HG02798 (cell line): Measurements from ENCODE around the gene OGDHL.

Source experiments
- ATAC-seq: cut with Tn5 transposase; IDR thresholded peaks from one replicate; pipeline ENCODE4 v1.9.1; 2021; ENCODE audit warnings: mild to moderate bottlenecking; ENCODE audit not compliant: unreplicated experiment, poor library complexity

The OGDHL gene

DNA sequence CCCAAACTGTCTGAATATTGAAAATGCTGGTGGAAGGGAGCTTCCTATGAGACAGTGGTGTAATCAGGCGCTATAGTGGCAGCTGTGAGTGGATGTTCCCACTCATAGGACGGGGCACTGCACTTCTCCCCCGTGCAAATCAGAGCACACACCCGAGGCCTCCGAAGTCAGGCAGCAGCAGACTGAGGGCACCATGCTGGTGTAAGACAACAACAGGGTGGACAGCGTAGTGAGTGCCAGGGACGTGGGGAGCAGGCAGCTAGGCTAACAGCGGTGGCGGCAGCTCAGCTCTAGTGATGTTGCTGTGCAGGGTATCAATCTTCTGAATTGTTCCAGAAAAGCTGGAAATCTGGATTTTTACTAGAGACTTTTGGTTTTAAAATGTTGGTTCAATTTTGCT, 63.4 kb downstream of the OGDHL start:
- ATAC-seq = no peak

DNA sequence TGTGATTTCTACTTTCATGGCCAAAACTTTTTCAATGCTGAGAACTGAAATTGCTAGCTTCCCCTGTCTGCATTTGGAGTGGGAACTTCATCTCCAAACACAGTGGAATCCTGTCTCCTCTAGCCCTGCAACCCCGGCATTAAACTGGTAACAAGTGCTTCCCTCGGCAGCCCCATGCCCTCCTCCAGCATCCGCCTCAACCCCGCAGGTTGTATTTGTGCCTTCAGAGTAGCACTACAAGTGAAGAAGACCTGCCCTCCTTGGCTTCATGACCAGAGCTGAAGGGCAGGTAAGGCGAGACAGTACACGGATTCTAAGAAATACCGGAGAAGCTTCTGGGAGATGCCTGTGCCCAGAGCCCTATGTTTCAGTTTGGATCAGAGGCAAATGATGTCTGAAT, 65.8 kb downstream of the OGDHL start:
- no peak for ATAC-seq

DNA sequence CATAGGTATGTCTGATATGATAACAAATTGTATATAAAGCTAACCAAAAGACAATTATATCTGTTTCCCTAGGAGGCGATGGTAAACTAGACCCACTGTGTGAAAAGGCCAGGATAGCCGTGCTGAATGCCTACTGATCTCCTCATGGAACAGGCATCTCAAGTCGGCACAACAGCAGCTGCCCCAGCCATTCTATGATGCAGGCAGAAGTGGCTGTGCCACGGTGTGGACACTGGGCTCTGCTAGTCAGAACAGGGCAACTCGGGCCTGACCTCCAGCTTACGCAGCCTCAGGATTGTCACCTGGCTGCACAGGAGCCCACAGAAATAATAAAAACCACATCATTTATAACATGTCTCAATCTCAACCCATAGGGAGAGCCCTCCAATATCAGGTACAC, 67.7 kb downstream of the OGDHL start:
- no peak for ATAC-seq

DNA sequence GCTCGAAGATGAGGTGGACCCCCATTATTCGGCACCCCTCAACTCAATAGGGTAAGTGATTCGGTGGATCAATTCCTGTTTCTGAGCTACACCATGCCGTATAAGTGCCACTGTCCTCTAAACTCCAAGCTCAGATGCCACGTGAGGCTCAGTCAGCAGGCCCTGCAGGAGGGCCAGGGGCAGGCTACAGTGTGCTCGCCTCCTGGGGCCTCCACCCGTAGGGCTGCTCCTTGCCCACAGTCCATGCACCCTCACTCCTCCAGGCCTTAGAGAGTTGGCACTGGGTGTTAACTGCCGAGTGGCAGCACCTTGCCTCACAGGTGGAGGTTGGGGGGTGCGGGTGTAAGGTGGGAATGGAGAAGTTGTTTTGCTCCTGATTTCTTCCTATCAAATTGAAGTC, 70.5 kb downstream of the OGDHL start:
- ATAC-seq = no peak

DNA sequence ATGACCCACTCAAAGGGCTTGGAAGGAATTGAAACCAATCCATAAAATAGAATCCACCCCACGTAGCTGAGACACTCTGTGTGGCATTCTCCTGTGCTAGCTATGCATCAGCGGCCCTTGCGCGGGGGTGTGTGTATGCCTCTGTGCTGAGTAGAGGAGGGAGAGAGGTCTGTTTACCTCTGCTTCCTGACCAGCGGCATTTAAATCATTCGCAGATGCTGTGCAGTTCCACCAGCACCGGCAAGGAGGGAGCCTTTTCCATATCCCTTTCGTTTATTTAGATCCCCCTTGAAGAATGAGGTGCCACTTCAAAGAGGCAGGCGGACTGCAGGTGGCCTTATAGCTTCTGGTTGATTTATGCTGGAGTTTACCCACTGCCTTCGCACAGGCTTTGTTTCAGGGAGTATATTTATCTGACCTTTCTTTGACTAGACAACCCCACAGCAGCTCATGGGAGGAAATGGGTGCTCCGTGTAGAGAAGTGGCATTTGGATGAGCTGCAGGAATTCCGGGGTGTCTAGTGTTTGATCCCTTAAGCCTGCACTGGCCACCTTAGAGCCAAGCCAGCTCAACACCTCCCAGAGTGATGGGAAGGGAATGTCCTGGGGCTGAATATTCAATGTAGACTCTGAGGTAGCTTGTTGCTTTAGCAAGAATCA, 71.3 kb downstream of the OGDHL start:
- no peak for ATAC-seq

DNA sequence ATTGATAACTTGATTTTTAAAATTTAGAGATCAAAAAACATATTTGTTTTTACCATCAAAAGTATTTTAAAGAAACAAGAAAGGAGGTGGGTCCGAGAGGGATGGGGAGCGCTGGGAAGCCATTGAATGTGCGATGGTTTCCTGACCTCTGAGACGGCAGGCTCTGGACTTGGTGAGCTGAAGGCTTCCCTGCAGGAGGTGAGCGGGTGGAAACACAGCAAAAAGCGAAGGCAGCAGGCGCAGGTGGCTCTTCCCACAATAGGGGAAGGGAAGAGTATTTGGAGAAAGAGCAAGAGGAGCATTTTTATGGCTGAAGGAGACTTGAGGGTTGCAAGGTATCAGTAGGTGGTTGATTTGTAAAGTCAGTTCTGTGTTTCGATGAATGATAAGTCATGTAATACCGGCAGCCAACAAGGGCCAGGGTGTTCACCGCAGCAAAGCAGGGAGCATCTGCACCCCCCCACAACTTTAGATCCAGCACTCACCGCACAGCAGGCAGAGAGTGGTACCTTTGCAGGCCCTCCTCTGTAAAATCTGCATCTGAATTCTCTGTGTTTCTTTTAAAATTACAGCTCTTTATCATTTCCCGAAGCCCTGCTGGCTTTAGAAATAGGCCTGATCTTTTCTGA, 72.1 kb downstream of the OGDHL start:
- ATAC-seq = no peak

DNA sequence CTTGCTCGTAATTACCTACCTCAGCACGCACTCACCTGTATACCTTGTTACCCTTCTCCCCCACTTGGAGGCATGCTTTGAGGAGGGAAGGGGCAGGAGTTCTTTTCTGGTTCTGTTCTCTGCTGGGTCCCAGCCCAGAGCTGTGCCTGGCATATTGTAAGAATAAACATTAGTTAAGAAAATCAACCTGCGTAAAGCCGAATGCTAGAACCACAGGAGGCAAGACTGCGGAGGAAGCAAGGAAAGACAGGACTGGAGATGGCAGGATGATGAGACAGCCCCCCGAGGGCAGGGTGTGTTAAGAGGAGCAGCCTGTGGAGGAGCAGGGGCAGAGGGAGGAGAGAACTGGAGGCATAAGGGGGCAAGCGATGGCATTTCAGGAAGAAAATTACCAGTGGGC, 73.2 kb downstream of the OGDHL start:
- ATAC-seq = no peak

DNA sequence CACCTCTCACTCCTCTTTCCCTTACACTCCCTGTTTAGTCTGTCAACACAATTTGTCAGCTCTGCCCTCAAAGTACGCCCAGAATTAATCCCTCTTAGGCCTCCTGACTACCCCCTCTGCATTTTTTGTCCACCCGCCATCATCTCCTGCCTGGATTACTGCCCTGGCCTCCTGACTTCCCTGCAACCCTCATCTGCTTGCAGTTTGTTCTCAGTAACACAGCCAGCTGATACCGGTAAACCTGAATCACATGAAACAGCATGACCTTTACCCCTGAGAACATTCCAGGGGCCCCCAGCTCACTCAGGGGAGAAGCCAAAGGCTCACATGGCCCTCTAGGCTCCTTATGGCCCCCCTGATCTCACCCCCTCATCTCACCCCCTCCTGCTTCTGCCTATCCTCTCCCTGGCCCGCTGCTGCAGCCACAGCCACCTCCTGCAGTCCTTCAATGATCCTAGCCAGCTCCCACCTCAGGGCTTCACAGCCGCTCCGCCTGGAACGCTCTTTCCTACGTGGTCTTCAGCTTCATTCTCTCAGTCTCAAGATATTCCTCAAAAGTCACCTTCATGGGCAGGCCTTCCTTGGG, 73.8 kb downstream of the OGDHL start:
- ATAC-seq = no peak

DNA sequence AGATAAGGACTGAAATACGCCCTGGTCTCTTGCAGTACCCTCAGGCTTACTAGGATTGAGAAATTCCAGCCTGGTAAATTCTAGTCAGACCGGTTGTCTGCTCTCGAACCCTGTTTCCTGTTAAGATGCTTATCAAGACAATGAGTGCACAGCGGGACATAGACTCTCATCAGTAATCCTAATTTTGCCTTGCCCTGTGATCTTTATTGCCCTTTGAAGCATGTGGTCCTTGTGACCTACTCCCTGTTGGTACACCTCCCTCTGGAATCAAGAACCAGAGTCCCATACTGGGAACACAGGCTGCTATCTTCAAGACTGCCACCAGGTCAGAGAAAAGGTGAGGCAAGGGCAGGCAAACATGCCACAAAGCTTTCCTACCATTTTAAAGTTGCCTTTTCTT, 75.5 kb downstream of the OGDHL start:
- ATAC-seq = no peak
